A673 (cell line): ENCODE results near the gene MED27.

Experiments
- CTCF ChIP-seq: fragments of 300-800, 200-600 bp; sonication (generic); conservative IDR thresholded peaks from 2 replicates; pipeline ENCODE4 v1.5.1; 2017; ENCODE audit warnings: low read depth, mild to moderate bottlenecking, antibody characterized with exemption, low read length, moderate library complexity, mixed read lengths
- EZH2 ChIP-seq: fragments of 200-600 bp; sonication (generic); IDR thresholded peaks from 2 replicates; pipeline ENCODE4 v1.6.1; 2017; ENCODE audit warnings: borderline replicate concordance, low read depth, mild to moderate bottlenecking, mixed read lengths, antibody characterized with exemption, low read length; ENCODE audit not compliant: poor library complexity, severe bottlenecking

- TF ChIP-seq CTCF (no peak), EZH2 (no peak)
Observed at GRCh38 chr9:131936929-131937328, 142.7 kb downstream of the MED27 start.
